AG04449 (cell line): ENCODE measurements around the gene KIAA0319L.

Experiments
- CTCF ChIA-PET: fragments of 350-600 bp; formaldehyde crosslinking; extraction: SDS; loops from one replicate; lab custom pipeline; 2021; ENCODE audit warnings: antibody characterized with exemption; lab: Yijun Ruan, JAX
- POLR2A ChIA-PET: fragments of 400-600, 350-600 bp; formaldehyde crosslinking; extraction: SDS; loops from one replicate; lab custom pipeline; 2020; ENCODE audit warnings: antibody characterized with exemption, inconsistent platforms; lab: Yijun Ruan, JAX
- DNase-seq: peaks from one replicate; pipeline ENCODE4 v3.0.0-alpha.2; 2010; ENCODE audit warnings: low read depth, low spot score
- H3K4me3 ChIP-seq: 2 replicates; pipeline ENCODE4 v1.5.1; 2011; ENCODE audit warnings: low read depth, mild to moderate bottlenecking, control low read depth, low read length
- CTCF ChIP-seq: IDR thresholded peaks from one replicate; pipeline ENCODE4 v1.5.1; 2011; ENCODE audit warnings: mild to moderate bottlenecking, moderate library complexity, low read length, control low read depth, inconsistent platforms; ENCODE audit not compliant: insufficient read depth; ENCODE audit errors: missing control alignments

The KIAA0319L gene

GRCh38 chr1:35554266-35555211, 2.7 kb downstream of the KIAA0319L start:
- CTCF ChIA-PET, result interaction anchor here (1.0 to 15.0 kb wide), 4 partner anchors 8 to 105 kb away, joined by 3 to 222 read pairs (median 11); no protein-coding TSS in a partner anchor
- no peak for DNase-seq
- H3K4me3 ChIP-seq, result no peak overlapping the region
- TF ChIP-seq CTCF, result no peak
- POLR2A ChIA-PET, result no interaction called here

GRCh38 chr1:35553851-35554250, 3.4 kb downstream of the KIAA0319L start:
- ChIA-PET POLR2A (no interaction called here), CTCF (interaction anchor here (1.0 to 15.0 kb wide), 3 partner anchors 9 to 104 kb away, joined by 3 to 222 read pairs (median 7); no protein-coding TSS in a partner anchor)
- no peak overlapping the region for H3K4me3 ChIP-seq
- no peak for DNase-seq
- TF ChIP-seq CTCF, result no peak

- CTCF ChIA-PET, result interaction anchor here (3.0 kb wide), 1 partner anchor 10 kb away, joined by 15 read pairs; the partner anchor contains the start of genes KIAA0319L and NCDN
- H3K4me3 ChIP-seq, result no peak overlapping the region
- DNase-seq, result no peak
- no peak for TF ChIP-seq CTCF
- POLR2A ChIA-PET, result no interaction called here
These were observed 10.6 kb downstream of the KIAA0319L start for GRCh38 chr1:35546614-35547013.

- no peak for DNase-seq
- ChIA-PET CTCF (interaction anchor here (1.1 to 3.0 kb wide), 4 partner anchors 11 to 170 kb away, joined by 3 to 19 read pairs (median 11); partner anchors contain the start of genes KIAA0319L and NCDN), POLR2A (no interaction called here)
- H3K4me3 ChIP-seq, result no peak overlapping the region
- TF ChIP-seq CTCF, result peak; percentile 16
These were observed 12.2 kb downstream of the KIAA0319L start for GRCh38 chr1:35544976-35545375.

- DNase-seq, result no peak
- ChIA-PET CTCF (interaction anchor here (0.7 to 2.8 kb wide), 7 partner anchors 18 to 187 kb away, joined by 3 to 25 read pairs (median 3); partner anchors contain the start of gene NCDN), POLR2A (interaction anchor here (1.5 kb wide), 1 partner anchor 18 kb away, joined by 3 read pairs; the partner anchor contains the start of genes KIAA0319L and NCDN)
- TF ChIP-seq CTCF, result no peak
- no peak overlapping the region; the same call in 1 of the 2 replicates for H3K4me3 ChIP-seq
These were observed 17.4 kb downstream of the KIAA0319L start for GRCh38 chr1:35539824-35540261.
